ENCODE data around the gene ZNF354B.

DNA sequence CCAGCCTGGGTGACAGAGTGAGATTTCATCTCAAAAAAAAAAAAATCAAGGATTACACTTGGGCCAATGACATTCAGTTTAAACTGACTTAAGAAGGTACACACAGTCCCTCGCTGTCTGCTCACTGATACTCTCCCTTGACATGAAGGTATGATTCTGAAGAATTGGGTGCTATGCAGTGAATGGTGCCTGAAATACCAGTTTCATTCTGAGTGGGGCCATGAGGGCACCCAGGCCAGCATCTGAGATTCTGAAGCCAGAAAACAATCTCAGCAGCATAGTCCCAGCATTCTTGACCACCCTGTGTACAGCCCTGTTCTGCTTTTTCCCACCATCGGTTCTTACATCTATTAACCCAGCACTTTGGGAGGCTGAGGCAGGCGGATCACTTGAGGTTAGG lies 7.8 kb upstream of the ZNF354B start:
- TF ChIP-seq CEBPB (IDR thresholded peaks at IDR 0.05), result no peak
- no peak for TF ChIP-seq TAF1 (IDR thresholded peaks at IDR 0.05; ENCODE audit: low read depth)
- TF ChIP-seq MAX (IDR thresholded peaks at IDR 0.05), result no peak
- TF ChIP-seq REST (IDR thresholded peaks at IDR 0.05; ENCODE audit: low read depth), result no peak
- TF ChIP-seq YY1 (IDR thresholded peaks at IDR 0.05; ENCODE audit: low read depth), result no peak
- TF ChIP-seq TCF12 (IDR thresholded peaks at IDR 0.05; ENCODE audit: low read depth), result no peak
- TF ChIP-seq, protein P1, sequence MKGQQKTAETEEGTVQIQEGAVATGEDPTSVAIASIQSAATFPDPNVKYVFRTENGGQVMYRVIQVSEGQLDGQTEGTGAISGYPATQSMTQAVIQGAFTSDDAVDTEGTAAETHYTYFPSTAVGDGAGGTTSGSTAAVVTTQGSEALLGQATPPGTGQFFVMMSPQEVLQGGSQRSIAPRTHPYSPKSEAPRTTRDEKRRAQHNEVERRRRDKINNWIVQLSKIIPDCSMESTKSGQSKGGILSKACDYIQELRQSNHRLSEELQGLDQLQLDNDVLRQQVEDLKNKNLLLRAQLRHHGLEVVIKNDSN (IDR thresholded peaks at IDR 0.05), result no peak
- TF ChIP-seq EP300 (IDR thresholded peaks at IDR 0.05; ENCODE audit: borderline replicate concordance), result no peak
- no peak for TF ChIP-seq RAD21 (IDR thresholded peaks at IDR 0.05; ENCODE audit: low read depth)
- no peak for TF ChIP-seq ZBTB7A (IDR thresholded peaks at IDR 0.05; ENCODE audit: low read depth)
- TF ChIP-seq NFIC (IDR thresholded peaks at IDR 0.05), result no peak

Data from Ishikawa (cell line).